HG02610 (cell line): ENCODE data around the gene GOLGA6D.
"Not testable (repeated sequence)": the region's sequence is repeated elsewhere in the genome, so short reads cannot be mapped to it uniquely, and the experiment has no call there.

Experiments
- ATAC-seq: cut with Tn5 transposase; IDR thresholded peaks from one replicate; pipeline ENCODE4 v1.9.1; 2021; ENCODE audit warnings: mild to moderate bottlenecking, moderate library complexity; ENCODE audit not compliant: unreplicated experiment

Gene GOLGA6D

GRCh38 chr15:75282572-75282971 lies at the start of gene GOLGA6D:
GOLGA6D (plus strand) TSS chr15:75282835; CDS start chr15:75282876, 41 bp downstream.
- ATAC-seq, result not testable (repeated sequence)

GRCh38 chr15:75233504-75234190 lies 49.0 kb upstream of the GOLGA6D start:
- ATAC-seq, result no peak

- ATAC-seq, result no peak
Observed at GRCh38 chr15:75234191-75234810, 48.3 kb upstream of the GOLGA6D start.

- no peak for ATAC-seq
Observed at GRCh38 chr15:75235051-75235673, 47.5 kb upstream of the GOLGA6D start.

- no peak for ATAC-seq
Observed at GRCh38 chr15:75235760-75236729, 46.6 kb upstream of the GOLGA6D start.

GRCh38 chr15:75237316-75237982 lies 45.2 kb upstream of the GOLGA6D start:
- no peak for ATAC-seq

- ATAC-seq, result no peak
Observed at GRCh38 chr15:75238150-75238549, 44.5 kb upstream of the GOLGA6D start.

GRCh38 chr15:75245741-75246140 lies 36.9 kb upstream of the GOLGA6D start:
- not testable (repeated sequence) for ATAC-seq

- not testable (repeated sequence) for ATAC-seq
Observed at GRCh38 chr15:75248991-75249390, 33.6 kb upstream of the GOLGA6D start.

- no peak for ATAC-seq
Observed at GRCh38 chr15:75249726-75250125, 32.9 kb upstream of the GOLGA6D start.

GRCh38 chr15:75251343-75251742 lies 31.3 kb upstream of the GOLGA6D start:
- not testable (repeated sequence) for ATAC-seq

- not testable (repeated sequence) for ATAC-seq
Observed at GRCh38 chr15:75252285-75252684, 30.4 kb upstream of the GOLGA6D start.

GRCh38 chr15:75258034-75258433 lies 24.6 kb upstream of the GOLGA6D start, which contains the start of gene GOLGA6C:
GOLGA6C (plus strand) TSS chr15:75258334; CDS start chr15:75258599, 265 bp downstream.
- not testable (repeated sequence) for ATAC-seq

- ATAC-seq, result not testable (repeated sequence)
Observed at GRCh38 chr15:75258620-75259343, 23.9 kb upstream of the GOLGA6D start.

- ATAC-seq, result not testable (repeated sequence)
Observed at GRCh38 chr15:75259873-75260272, 22.8 kb upstream of the GOLGA6D start.

GRCh38 chr15:75273751-75274359 lies 8.8 kb upstream of the GOLGA6D start:
- ATAC-seq, result not testable (repeated sequence)

GRCh38 chr15:75274509-75275107 lies 8.0 kb upstream of the GOLGA6D start:
- ATAC-seq, result peak; percentile 88

- not testable (repeated sequence) for ATAC-seq
Observed at GRCh38 chr15:75275617-75276016, 7.0 kb upstream of the GOLGA6D start.

- ATAC-seq, result not testable (repeated sequence)
Observed at GRCh38 chr15:75278497-75278896, 4.1 kb upstream of the GOLGA6D start.
